Measurements from ENCODE around the gene PPP1R15B.

Gene PPP1R15B

DNA sequence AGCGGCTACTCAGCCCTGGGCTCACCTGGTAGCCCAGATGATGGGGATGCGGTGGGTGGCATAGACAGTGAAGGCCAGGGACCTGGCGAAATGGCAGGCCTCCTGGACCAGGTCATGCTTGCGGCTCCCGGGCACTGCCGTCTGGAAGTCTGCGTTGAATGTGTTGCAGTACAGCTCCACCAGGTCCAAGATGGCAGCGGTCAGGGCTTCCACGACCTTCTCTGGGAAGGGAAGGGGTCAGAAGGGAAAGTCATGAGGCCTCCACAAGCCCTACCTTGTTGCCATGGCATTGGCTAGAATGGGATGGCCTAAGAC lies 44.2 kb upstream of the PPP1R15B start:
- no peak overlapping the region for H3K56ac ChIP-seq (ENCODE audit: low read length)
- no peaks in the 10 kb centered on the region for H3K79me2 ChIP-seq (ENCODE audit: control insufficient read depth, insufficient read depth, low read length)
- no CpG with 5 or more reads among the region's 9 CpGs for WGBS (ENCODE audit: extremely low coverage, insufficient coverage, low lambda C conversion rate)
- H2AK5ac ChIP-seq (ENCODE audit: low read length): no peak overlapping the region
- H3K27ac ChIP-seq (ENCODE audit: low read depth, low read length): peak overlapping the region; percentile 6
- H3K18ac ChIP-seq (ENCODE audit: low read length): no peak overlapping the region
- H2BK120ac ChIP-seq (ENCODE audit: low read depth, low read length): no peak overlapping the region
- H4K8ac ChIP-seq (ENCODE audit: low read depth, low read length): no peak overlapping the region
- no peak for DNase-seq
- H3K4me1 ChIP-seq (ENCODE audit: control insufficient read depth, low read depth, low read length): peaks cover 4% of the 10 kb centered on the region
- no peaks in the 10 kb centered on the region for H3K27me3 ChIP-seq (ENCODE audit: insufficient read depth, low read length, poor library complexity)
- H3K79me1 ChIP-seq (ENCODE audit: low read length): no peaks in the 10 kb centered on the region
- no peak overlapping the region for H2BK5ac ChIP-seq (ENCODE audit: low read length)
- H3K36me3 ChIP-seq (ENCODE audit: control insufficient read depth, insufficient read depth, low read length): no peaks in the 10 kb centered on the region
- no peak overlapping the region for H3K4me2 ChIP-seq (ENCODE audit: low read length)
- H3K4ac ChIP-seq (ENCODE audit: low read depth, low read length): no peak overlapping the region
- H3K9ac ChIP-seq (ENCODE audit: low read length): no peak overlapping the region
- H2BK15ac ChIP-seq (replicated peaks; ENCODE audit: low read depth): no peak overlapping the region
- H4K5ac ChIP-seq (ENCODE audit: low read length): no peak overlapping the region
- H3K23ac ChIP-seq (ENCODE audit: low read length): no peak overlapping the region
- H3K4me3 ChIP-seq (ENCODE audit: low read length): no peak overlapping the region

GRCh38 chr1:204455063-204455830 lies 43.6 kb upstream of the PPP1R15B start:
- Histone ChIP-seq H3K27ac (ENCODE audit: low read depth, low read length) (peak overlapping the region; percentile 6), H3K36me3 (ENCODE audit: control insufficient read depth, insufficient read depth, low read length) (no peaks in the 10 kb centered on the region), H3K4me2 (ENCODE audit: low read length) (no peak overlapping the region), H3K23ac (ENCODE audit: low read length) (no peak overlapping the region), H3K4me1 (ENCODE audit: control insufficient read depth, low read depth, low read length) (peaks cover 9% of the 10 kb centered on the region), H3K79me1 (ENCODE audit: low read length) (no peaks in the 10 kb centered on the region), H3K79me2 (ENCODE audit: control insufficient read depth, insufficient read depth, low read length) (no peaks in the 10 kb centered on the region), H3K4ac (ENCODE audit: low read depth, low read length) (no peak overlapping the region), H2AK5ac (ENCODE audit: low read length) (no peak overlapping the region), H2BK15ac (replicated peaks; ENCODE audit: low read depth) (no peak overlapping the region), H3K9ac (ENCODE audit: low read length) (no peak overlapping the region), H4K5ac (ENCODE audit: low read length) (no peak overlapping the region), H3K4me3 (ENCODE audit: low read length) (no peak overlapping the region), H4K8ac (ENCODE audit: low read depth, low read length) (no peak overlapping the region), H2BK120ac (ENCODE audit: low read depth, low read length) (no peak overlapping the region), H3K56ac (ENCODE audit: low read length) (no peak overlapping the region), H3K18ac (ENCODE audit: low read length) (no peak overlapping the region), H2BK5ac (ENCODE audit: low read length) (no peak overlapping the region), H3K27me3 (ENCODE audit: insufficient read depth, low read length, poor library complexity) (no peaks in the 10 kb centered on the region)
- WGBS (ENCODE audit: extremely low coverage, insufficient coverage, low lambda C conversion rate): no CpG with 5 or more reads among the region's 18 CpGs
- no peak for DNase-seq

- Histone ChIP-seq H3K27me3 (ENCODE audit: insufficient read depth, low read length, poor library complexity) (no peaks in the 10 kb centered on the region), H3K56ac (ENCODE audit: low read length) (no peak overlapping the region), H4K5ac (ENCODE audit: low read length) (no peak overlapping the region), H3K4ac (ENCODE audit: low read depth, low read length) (no peak overlapping the region), H3K23ac (ENCODE audit: low read length) (no peak overlapping the region), H3K4me2 (ENCODE audit: low read length) (no peak overlapping the region), H2BK15ac (replicated peaks; ENCODE audit: low read depth) (no peak overlapping the region), H2BK5ac (ENCODE audit: low read length) (no peak overlapping the region), H2BK120ac (ENCODE audit: low read depth, low read length) (no peak overlapping the region), H4K8ac (ENCODE audit: low read depth, low read length) (no peak overlapping the region), H3K79me1 (ENCODE audit: low read length) (no peaks in the 10 kb centered on the region), H3K27ac (ENCODE audit: low read depth, low read length) (no peak overlapping the region), H3K36me3 (ENCODE audit: control insufficient read depth, insufficient read depth, low read length) (no peaks in the 10 kb centered on the region), H3K18ac (ENCODE audit: low read length) (no peak overlapping the region), H3K4me3 (ENCODE audit: low read length) (no peak overlapping the region), H3K4me1 (ENCODE audit: control insufficient read depth, low read depth, low read length) (peaks cover 15% of the 10 kb centered on the region), H2AK5ac (ENCODE audit: low read length) (no peak overlapping the region), H3K79me2 (ENCODE audit: control insufficient read depth, insufficient read depth, low read length) (no peaks in the 10 kb centered on the region), H3K9ac (ENCODE audit: low read length) (no peak overlapping the region)
- no CpG with 5 or more reads among the region's 4 CpGs for WGBS (ENCODE audit: extremely low coverage, insufficient coverage, low lambda C conversion rate)
- no peak for DNase-seq
Measured at GRCh38 chr1:204454476-204454875, 42.9 kb upstream of the PPP1R15B start.

- no peaks in the 10 kb centered on the region for H3K79me1 ChIP-seq (ENCODE audit: low read length)
- no CpG with 5 or more reads among the region's 8 CpGs for WGBS (ENCODE audit: extremely low coverage, insufficient coverage, low lambda C conversion rate)
- H3K27me3 ChIP-seq (ENCODE audit: insufficient read depth, low read length, poor library complexity): no peaks in the 10 kb centered on the region
- no peak overlapping the region for H4K5ac ChIP-seq (ENCODE audit: low read length)
- no peak overlapping the region for H3K56ac ChIP-seq (ENCODE audit: low read length)
- H3K4me2 ChIP-seq (ENCODE audit: low read length): no peak overlapping the region
- H3K27ac ChIP-seq (ENCODE audit: low read depth, low read length): no peak overlapping the region
- no peak for DNase-seq
- H3K23ac ChIP-seq (ENCODE audit: low read length): no peak overlapping the region
- no peak overlapping the region for H2BK15ac ChIP-seq (replicated peaks; ENCODE audit: low read depth)
- no peaks in the 10 kb centered on the region for H3K79me2 ChIP-seq (ENCODE audit: control insufficient read depth, insufficient read depth, low read length)
- H3K4me3 ChIP-seq (ENCODE audit: low read length): no peak overlapping the region
- no peak overlapping the region for H4K8ac ChIP-seq (ENCODE audit: low read depth, low read length)
- no peak overlapping the region for H3K9ac ChIP-seq (ENCODE audit: low read length)
- H2AK5ac ChIP-seq (ENCODE audit: low read length): no peak overlapping the region
- no peak overlapping the region for H3K18ac ChIP-seq (ENCODE audit: low read length)
- peaks cover 15% of the 10 kb centered on the region for H3K4me1 ChIP-seq (ENCODE audit: control insufficient read depth, low read depth, low read length)
- no peaks in the 10 kb centered on the region for H3K36me3 ChIP-seq (ENCODE audit: control insufficient read depth, insufficient read depth, low read length)
- H2BK120ac ChIP-seq (ENCODE audit: low read depth, low read length): no peak overlapping the region
- no peak overlapping the region for H3K4ac ChIP-seq (ENCODE audit: low read depth, low read length)
- no peak overlapping the region for H2BK5ac ChIP-seq (ENCODE audit: low read length)
Measured at GRCh38 chr1:204453141-204453772, 41.6 kb upstream of the PPP1R15B start.

DNA sequence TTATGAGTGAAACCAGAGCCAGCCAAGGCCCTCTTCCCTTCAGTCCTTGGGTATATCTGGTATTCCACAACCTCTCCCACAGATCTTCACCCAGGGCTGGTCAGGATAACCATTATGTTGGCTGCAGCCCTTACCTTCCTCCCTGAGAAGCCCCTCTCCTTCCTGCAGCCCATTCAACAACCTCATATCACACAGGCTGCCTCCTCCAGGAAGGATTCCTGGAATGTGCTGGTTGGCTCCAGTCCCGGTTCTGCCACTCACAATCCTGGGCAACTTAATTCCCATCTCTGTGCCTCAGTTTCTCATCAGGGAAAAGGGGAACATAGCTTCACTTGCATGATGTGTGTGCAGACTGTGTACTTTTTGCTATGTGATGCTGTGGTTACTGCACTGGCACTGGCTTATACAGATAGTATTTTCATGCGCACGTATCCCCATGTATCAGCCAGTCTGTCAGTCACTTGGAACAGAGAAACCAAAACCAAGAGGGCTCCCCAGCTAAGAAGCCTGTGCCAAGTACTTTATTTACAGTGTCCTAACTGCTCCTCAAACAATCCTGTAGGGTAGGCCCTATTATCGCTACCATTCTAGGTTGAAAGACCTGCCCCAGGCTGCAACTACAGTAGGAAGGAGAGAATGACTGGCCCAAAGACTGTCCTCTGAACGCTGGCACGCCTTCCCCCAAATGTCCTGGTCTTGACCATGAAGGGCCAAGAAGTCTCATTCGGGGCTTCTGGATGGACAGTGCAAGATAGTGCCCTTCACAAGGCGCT lies 39.9 kb upstream of the PPP1R15B start:
- Histone ChIP-seq H3K36me3 (ENCODE audit: control insufficient read depth, insufficient read depth, low read length) (no peaks in the 10 kb centered on the region), H3K9ac (ENCODE audit: low read length) (no peak overlapping the region), H3K18ac (ENCODE audit: low read length) (no peak overlapping the region), H3K27me3 (ENCODE audit: insufficient read depth, low read length, poor library complexity) (no peaks in the 10 kb centered on the region), H3K4me1 (ENCODE audit: control insufficient read depth, low read depth, low read length) (peaks cover 15% of the 10 kb centered on the region), H4K5ac (ENCODE audit: low read length) (no peak overlapping the region), H3K4me3 (ENCODE audit: low read length) (no peak overlapping the region), H2AK5ac (ENCODE audit: low read length) (no peak overlapping the region), H3K4me2 (ENCODE audit: low read length) (no peak overlapping the region), H2BK5ac (ENCODE audit: low read length) (no peak overlapping the region), H3K27ac (ENCODE audit: low read depth, low read length) (no peak overlapping the region), H3K79me1 (ENCODE audit: low read length) (no peaks in the 10 kb centered on the region), H3K79me2 (ENCODE audit: control insufficient read depth, insufficient read depth, low read length) (no peaks in the 10 kb centered on the region), H2BK120ac (ENCODE audit: low read depth, low read length) (no peak overlapping the region), H3K56ac (ENCODE audit: low read length) (no peak overlapping the region), H4K8ac (ENCODE audit: low read depth, low read length) (no peak overlapping the region), H2BK15ac (replicated peaks; ENCODE audit: low read depth) (no peak overlapping the region), H3K4ac (ENCODE audit: low read depth, low read length) (no peak overlapping the region), H3K23ac (ENCODE audit: low read length) (no peak overlapping the region)
- WGBS (ENCODE audit: extremely low coverage, insufficient coverage, low lambda C conversion rate): no CpG with 5 or more reads among the region's 8 CpGs
- no peak for DNase-seq
